IMR-90 (cell line): ENCODE results near the gene CACNA2D1. TPM values are rescaled to one million over a fixed set of nuclear protein-coding genes. Genes with fewer than 3 reads are reported as not detected.

ENCODE experiments used
- ATAC-seq: fragments of 200-7000 bp; cut with Tn5 transposase; 2 replicates; pipeline ENCODE4 v1.9.1; 2020; ENCODE audit warnings: low read depth, mild to moderate bottlenecking, moderate library complexity
- BruUV-seq: library from RNA; stranded (reverse); fragments of 400-500 nt; replicated peaks from 2 replicates; lab custom pipeline; 2021; lab: Mats Ljungman, UMichigan
- CTCF ChIA-PET: fragments of 300-600 bp; formaldehyde crosslinking; extraction: SDS; loops from one replicate; lab custom pipeline; 2021; ENCODE audit warnings: antibody characterized with exemption; lab: Yijun Ruan, JAX
- POLR2A ChIA-PET: fragments of 300-600 bp; sonication (Branson Sonifier 250); formaldehyde crosslinking; loops from one replicate; lab custom pipeline; 2022; ENCODE audit warnings: antibody characterized with exemption; ENCODE audit not compliant: unreplicated experiment; lab: Charles Lee
- DNase-seq: peaks from one replicate; pipeline ENCODE4 v3.0.0; 2013
- H2AFZ ChIP-seq: replicated peaks from 2 replicates; pipeline ENCODE3; 2013; ENCODE audit warnings: low read length, mild to moderate bottlenecking; ENCODE audit not compliant: poor library complexity
- H2AK5ac ChIP-seq: 2 replicates; pipeline ENCODE4 v1.6.1; 2013; ENCODE audit warnings: low read depth, low read length, inconsistent platforms
- H2AK9ac ChIP-seq: replicated peaks from 2 replicates; pipeline ENCODE3; 2013; ENCODE audit warnings: mild to moderate bottlenecking, low read depth, low read length, moderate library complexity; ENCODE audit not compliant: poor library complexity
- H2BK120ac ChIP-seq: 2 replicates; pipeline ENCODE4 v1.6.1; 2013; ENCODE audit warnings: low read depth, low read length, inconsistent platforms
- H2BK15ac ChIP-seq: 3 replicates; pipeline ENCODE4 v1.6.1; 2013; ENCODE audit warnings: low read depth, low read length, inconsistent platforms
- H2BK20ac ChIP-seq: 2 replicates; pipeline ENCODE4 v1.6.1; 2013; ENCODE audit warnings: low read depth, mild to moderate bottlenecking, inconsistent platforms, low read length, moderate library complexity
- H2BK5ac ChIP-seq: 2 replicates; pipeline ENCODE4 v1.6.1; 2013; ENCODE audit warnings: mild to moderate bottlenecking, low read depth, low read length, inconsistent platforms; ENCODE audit not compliant: poor library complexity, severe bottlenecking
- H3K14ac ChIP-seq: replicated peaks from 2 replicates; pipeline ENCODE4 v1.6.1; 2013; ENCODE audit warnings: low read depth, low read length, inconsistent platforms
- H3K18ac ChIP-seq: 2 replicates; pipeline ENCODE4 v1.6.1; 2013; ENCODE audit warnings: low read depth, low read length, control low read depth
- H3K23ac ChIP-seq: 2 replicates; pipeline ENCODE4 v1.6.1; 2013; ENCODE audit warnings: low read depth, low read length, inconsistent platforms
- H3K27ac ChIP-seq: 2 replicates; pipeline ENCODE4 v1.5.1; 2013; ENCODE audit warnings: mild to moderate bottlenecking, control low read depth, low read length; ENCODE audit not compliant: insufficient read depth
- H3K27me3 ChIP-seq: 2 replicates; pipeline ENCODE4 v1.6.1; 2013; ENCODE audit warnings: low read length; ENCODE audit not compliant: control insufficient read depth, insufficient read depth
- H3K36me3 ChIP-seq: 2 replicates; pipeline ENCODE4 v1.6.1; 2013; ENCODE audit warnings: low read length, mixed read lengths; ENCODE audit not compliant: control insufficient read depth, insufficient read depth
- H3K4ac ChIP-seq: 2 replicates; pipeline ENCODE4 v1.6.1; 2013; ENCODE audit warnings: low read depth, low read length, inconsistent platforms
- H3K4me1 ChIP-seq: 2 replicates; pipeline ENCODE4 v1.6.1; 2013; ENCODE audit warnings: low read length, mixed read lengths; ENCODE audit not compliant: control insufficient read depth, insufficient read depth
- H3K4me2 ChIP-seq: 2 replicates; pipeline ENCODE4 v1.6.1; 2013; ENCODE audit warnings: low read depth, mild to moderate bottlenecking, control low read depth, low read length, moderate library complexity
- H3K4me3 ChIP-seq: 2 replicates; pipeline ENCODE4 v1.5.1; 2013; ENCODE audit warnings: low read depth, mild to moderate bottlenecking, control low read depth, low read length, moderate library complexity; ENCODE audit not compliant: insufficient read depth
- H3K56ac ChIP-seq: 2 replicates; pipeline ENCODE4 v1.6.1; 2013; ENCODE audit warnings: low read length, inconsistent platforms; ENCODE audit not compliant: insufficient read depth; ENCODE audit errors: extremely low read depth
- H3K79me1 ChIP-seq, 2 experiments: 2 replicates each; pipeline ENCODE4 v1.6.1; 2013; ENCODE audit warnings: low read length in 2 of 2, inconsistent platforms in 1 of 2, low read depth in 1 of 2
- H3K9ac ChIP-seq: 2 replicates; pipeline ENCODE4 v1.6.1; 2013; ENCODE audit warnings: low read depth, low read length, control low read depth
- H3K9me1 ChIP-seq: 2 replicates; pipeline ENCODE4 v1.6.1; 2013; ENCODE audit warnings: low read length, inconsistent platforms; ENCODE audit not compliant: insufficient read depth
- H3K9me3 ChIP-seq: 2 replicates; pipeline ENCODE4 v1.6.1; 2013; ENCODE audit warnings: low read length; ENCODE audit not compliant: control insufficient read depth, insufficient read depth
- H4K20me1 ChIP-seq: 2 replicates; pipeline ENCODE4 v1.6.1; 2013; ENCODE audit warnings: low read length, inconsistent platforms; ENCODE audit not compliant: insufficient read depth
- H4K5ac ChIP-seq: 2 replicates; pipeline ENCODE4 v1.6.1; 2013; ENCODE audit warnings: mild to moderate bottlenecking, low read depth, low read length, control low read depth
- H4K8ac ChIP-seq, 2 experiments: 2 replicates each; pipeline ENCODE4 v1.6.1; 2013; ENCODE audit warnings: low read depth in 2 of 2, low read length in 2 of 2, control low read depth in 1 of 2, inconsistent platforms in 1 of 2
- H4K91ac ChIP-seq: 2 replicates; pipeline ENCODE4 v1.6.1; 2013; ENCODE audit warnings: low read depth, low read length, inconsistent platforms; ENCODE audit not compliant: insufficient read depth
- BHLHE40 ChIP-seq: fragments of 150-350 bp; IDR thresholded peaks from 2 replicates; pipeline ENCODE4 v1.6.1; 2016; ENCODE audit warnings: mild to moderate bottlenecking, low read depth, low read length
- CEBPB ChIP-seq: IDR thresholded peaks from 2 replicates; pipeline ENCODE4 v1.6.1; 2012; ENCODE audit warnings: low read depth, low read length, improper control_type of control experiment
- CHD1 ChIP-seq: IDR thresholded peaks from 2 replicates; pipeline ENCODE4 v1.6.1; 2012; ENCODE audit warnings: low read depth, low read length, improper control_type of control experiment
- CTCF ChIP-seq: conservative IDR thresholded peaks from 2 replicates; pipeline ENCODE4 v1.5.1; 2012; ENCODE audit warnings: mild to moderate bottlenecking, low read depth, low read length, improper control_type of control experiment
- ELK1 ChIP-seq: fragments of 150-350 bp; IDR thresholded peaks from 2 replicates; pipeline ENCODE4 v1.6.1; 2016; ENCODE audit warnings: low read depth, mild to moderate bottlenecking, low read length, moderate library complexity, borderline replicate concordance
- FOS ChIP-seq: fragments of 150-350 bp; IDR thresholded peaks from 2 replicates; pipeline ENCODE4 v1.6.1; 2016; ENCODE audit warnings: low read depth, low read length
- MAFK ChIP-seq: IDR thresholded peaks from 2 replicates; pipeline ENCODE4 v1.6.1; 2012; ENCODE audit warnings: low read depth, low read length, improper control_type of control experiment
- MAZ ChIP-seq: IDR thresholded peaks from 2 replicates; pipeline ENCODE4 v1.6.1; 2012; ENCODE audit warnings: low read depth, mild to moderate bottlenecking, low read length, improper control_type of control experiment, moderate library complexity, borderline replicate concordance
- MXI1 ChIP-seq: IDR thresholded peaks from 2 replicates; pipeline ENCODE4 v1.6.1; 2012; ENCODE audit warnings: low read depth, mild to moderate bottlenecking, low read length, moderate library complexity, borderline replicate concordance
- NFE2L2 ChIP-seq: fragments of 150-350 bp; IDR thresholded peaks from 2 replicates; pipeline ENCODE4 v1.6.1; 2016; ENCODE audit warnings: low read depth, mild to moderate bottlenecking, low read length
- POLR2A ChIP-seq: IDR thresholded peaks from 2 replicates; pipeline ENCODE4 v1.6.1; 2012; ENCODE audit warnings: mild to moderate bottlenecking, low read depth, low read length
- RAD21 ChIP-seq: IDR thresholded peaks from 2 replicates; pipeline ENCODE4 v1.6.1; 2012; ENCODE audit warnings: low read length, improper control_type of control experiment
- RCOR1 ChIP-seq: IDR thresholded peaks from 2 replicates; pipeline ENCODE4 v1.6.1; 2012; ENCODE audit warnings: mild to moderate bottlenecking, low read length, improper control_type of control experiment; ENCODE audit not compliant: insufficient replicate concordance
- RFX5 ChIP-seq: IDR thresholded peaks from 2 replicates; pipeline ENCODE4 v1.8.0; 2012; ENCODE audit warnings: low read depth, mild to moderate bottlenecking, low read length, moderate library complexity
- SMC3 ChIP-seq: fragments of 150-350 bp; IDR thresholded peaks from 2 replicates; pipeline ENCODE4 v1.6.1; 2016; ENCODE audit warnings: low read depth, mild to moderate bottlenecking, antibody characterized with exemption, low read length, moderate library complexity
- USF2 ChIP-seq: fragments of 150-350 bp; IDR thresholded peaks from 2 replicates; pipeline ENCODE4 v1.6.1; 2017; ENCODE audit warnings: mild to moderate bottlenecking, antibody characterized with exemption, low read length, low read depth
- WGBS, 2 experiments: methylation state at CpG; one replicate each; pipeline versions ENCODE4 v1.1.5 to v1.1.7; 2013; ENCODE audit warnings: missing lambda C conversion rate in 2 of 2; ENCODE audit not compliant: insufficient read length in 1 of 2; ENCODE audit errors: extremely low coverage in 2 of 2; 5-methylcytosine and 5-hydroxymethylcytosine counted together
- dilution Hi-C: fragments of 300-500 bp; cut with HindIII; formaldehyde crosslinking; loops from one replicate; pipeline ENCODE4 v1.14.3; 2018; ENCODE audit warnings: low sequenced_read_pairs; ENCODE audit not compliant: unreplicated experiment
- in situ Hi-C: fragments of 300-500 bp; cut with MboI; formaldehyde crosslinking; loops from 3 replicates; pipeline ENCODE4 v1.14.3; 2019; ENCODE audit warnings: low sequenced_read_pairs, inconsistent platforms, mixed read lengths
- intact Hi-C: fragments of 100-400 bp; cut with micrococcal nuclease; formaldehyde crosslinking; loops from 2 replicates; pipeline ENCODE4 v1.10.0; 2022
- polyA plus RNA-seq, 3 experiments: library from polyadenylated mRNA; depleted of rRNA; stranded (reverse); fragments of >200 nt; gene quantifications; 2 replicates each; pipeline ENCODE4 v1.2.3, GENCODE V29; 2012; ENCODE audit warnings: low replicate concordance in 1 of 3
- total RNA-seq: library from RNA; depleted of rRNA; stranded (reverse); fragments of >200 nt; gene quantifications from 2 replicates; pipeline ENCODE4 v1.2.3, GENCODE V29; 2012

The CACNA2D1 gene
- total and polyA plus RNA-seq, 2 of the 4 experiments (the other 2 are of a cell fraction) = 5.8 to 21.9 TPM

DNA sequence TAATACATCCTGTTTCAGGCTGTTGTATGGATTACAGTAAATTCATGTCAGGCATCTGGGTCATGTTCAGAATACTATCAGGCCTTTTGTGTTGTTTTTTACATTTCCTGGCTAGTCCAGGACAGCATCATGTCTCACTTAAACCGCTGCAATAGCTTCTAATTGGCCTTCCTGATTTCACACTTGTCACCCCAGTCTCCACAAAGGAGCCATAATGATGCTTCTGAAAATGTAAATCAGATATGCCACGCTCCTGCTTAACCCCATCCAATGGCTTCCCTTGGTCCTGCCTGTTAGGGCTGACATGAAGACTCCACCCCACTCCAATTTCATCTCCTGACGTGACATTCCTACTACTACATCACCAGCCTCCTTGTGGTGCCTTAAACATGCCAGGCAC is 220.0 kb downstream of the CACNA2D1 start:
- no peak overlapping the region for H3K4ac ChIP-seq
- H3K27me3 ChIP-seq = no peaks in the 10 kb centered on the region
- no peak overlapping the region for H2BK120ac ChIP-seq
- H3K4me1 ChIP-seq = no peaks in the 10 kb centered on the region
- H4K91ac ChIP-seq = no peak overlapping the region
- ChIA-PET CTCF (no interaction called here), POLR2A (no interaction called here)
- no peak overlapping the region for H2BK20ac ChIP-seq
- H2AK5ac ChIP-seq = no peak overlapping the region
- dilution Hi-C loops = no loop called here
- no peak overlapping the region for H4K5ac ChIP-seq
- no peaks in the 10 kb centered on the region for H3K36me3 ChIP-seq
- H3K79me1 ChIP-seq = peaks cover 4 to 5% of the 10 kb centered on the region in 2 experiments; a peak in 2 of 4 replicates
- no peaks in the 10 kb centered on the region for H4K20me1 ChIP-seq
- H2AK9ac ChIP-seq = no peak overlapping the region
- H3K4me3 ChIP-seq = no peak overlapping the region
- 95% methylated on average over 2 of the region's 3 CpGs; no CpG with 5 or more reads in 1 of the 2 experiments for WGBS, 2 experiments
- TF ChIP-seq MAFK = no peak
- no peak for TF ChIP-seq MXI1
- no peak for TF ChIP-seq USF2
- no peak for TF ChIP-seq NFE2L2
- TF ChIP-seq RAD21 = no peak
- no peak for TF ChIP-seq CEBPB
- TF ChIP-seq ELK1 = no peak
- no peak for TF ChIP-seq RFX5
- no peak for TF ChIP-seq CHD1
- TF ChIP-seq POLR2A = no peak
- TF ChIP-seq FOS = no peak
- no peak for TF ChIP-seq MAZ
- no peak for TF ChIP-seq BHLHE40
- TF ChIP-seq SMC3 = no peak
- TF ChIP-seq CTCF = no peak
- no peak for TF ChIP-seq RCOR1
- intact Hi-C loops = no loop called here
- H2BK5ac ChIP-seq = no peak overlapping the region
- no peak overlapping the region for H2BK15ac ChIP-seq
- no peak overlapping the region for H2AFZ ChIP-seq
- H3K27ac ChIP-seq = no peak overlapping the region
- H3K9ac ChIP-seq = no peak overlapping the region
- BruUV-seq = no TSS peak
- no peak overlapping the region for H4K8ac ChIP-seq
- ATAC-seq (no peak), DNase-seq (no peak)
- H3K18ac ChIP-seq = no peak overlapping the region
- no peak overlapping the region for H3K23ac ChIP-seq
- H3K4me2 ChIP-seq = no peak overlapping the region
- H3K14ac ChIP-seq = no peak overlapping the region
- no peaks in the 10 kb centered on the region for H3K9me1 ChIP-seq
- in situ Hi-C loops = loop anchor here (10.0 kb wide), 2 partner anchors 169 to 351 kb away; no protein-coding TSS in a partner anchor
- H3K56ac ChIP-seq = no peak overlapping the region
- no peaks in the 10 kb centered on the region for H3K9me3 ChIP-seq
